ENCODE measurements around the gene CDC20. TPM values are rescaled to one million over a fixed set of nuclear protein-coding genes. Genes with fewer than 3 reads are reported as not detected.

The CDC20 gene
- total RNA-seq, 1 experiment from 2014 or later: 349 TPM

DNA sequence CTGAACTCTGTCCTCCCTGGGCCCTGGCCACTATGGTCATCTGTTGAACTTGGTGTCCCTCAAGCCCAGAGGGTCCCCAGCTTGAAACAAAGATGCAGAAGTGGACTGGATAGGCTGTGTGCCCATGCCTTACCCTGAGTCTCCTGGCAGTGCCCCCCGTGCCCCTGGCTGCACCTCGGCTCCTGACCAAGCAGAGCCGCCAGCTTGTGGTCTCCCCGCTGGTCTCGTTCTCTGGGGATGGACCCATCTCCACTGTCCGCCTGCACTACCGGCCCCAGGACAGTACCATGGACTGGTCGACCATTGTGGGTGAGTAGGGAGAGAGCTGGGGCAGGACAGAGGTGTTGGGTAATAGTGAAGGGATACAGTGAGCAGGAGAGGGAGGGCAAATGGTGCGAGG lies 47.3 kb upstream of the CDC20 start:
- Histone ChIP-seq H3K27ac (ENCODE audit: low read length) (no peak overlapping the region), H3K27me3 (ENCODE audit: low read length) (no peaks in the 10 kb centered on the region), H3K36me3 (ENCODE audit: low read depth, low read length) (no peaks in the 10 kb centered on the region), H3K4me2 (ENCODE audit: low read length) (no peak overlapping the region), H3K9me2 (replicated peaks; ENCODE audit: low read length) (no peaks in the 10 kb centered on the region), H3K79me2 (ENCODE audit: low read length) (no peaks in the 10 kb centered on the region), H4K20me1 (ENCODE audit: low read length) (no peaks in the 10 kb centered on the region), H3K9me3 (ENCODE audit: low read length) (no peaks in the 10 kb centered on the region), H3K4me1 (ENCODE audit: insufficient read depth, low read length) (no peaks in the 10 kb centered on the region), H2AFZ (ENCODE audit: low read length) (no peak overlapping the region), H3K4me3 (ENCODE audit: low read length) (no peak overlapping the region), H3K9ac (ENCODE audit: low read length) (no peak overlapping the region), H3F3A (ENCODE audit: low read length, unreplicated experiment) (no peaks in the 10 kb centered on the region)
- ChIA-PET POLR2A (ENCODE audit: unreplicated experiment) (no interaction called here), CTCF (no interaction called here)
- TF ChIP-seq EZH2 (IDR thresholded peaks at IDR 0.05; ENCODE audit: low read length, unreplicated experiment) (no peak), EZH2phosphoT487 (IDR thresholded peaks at IDR 0.05; ENCODE audit: borderline replicate concordance, low read length) (no peak)
- TF ChIP-seq, protein P1, sequence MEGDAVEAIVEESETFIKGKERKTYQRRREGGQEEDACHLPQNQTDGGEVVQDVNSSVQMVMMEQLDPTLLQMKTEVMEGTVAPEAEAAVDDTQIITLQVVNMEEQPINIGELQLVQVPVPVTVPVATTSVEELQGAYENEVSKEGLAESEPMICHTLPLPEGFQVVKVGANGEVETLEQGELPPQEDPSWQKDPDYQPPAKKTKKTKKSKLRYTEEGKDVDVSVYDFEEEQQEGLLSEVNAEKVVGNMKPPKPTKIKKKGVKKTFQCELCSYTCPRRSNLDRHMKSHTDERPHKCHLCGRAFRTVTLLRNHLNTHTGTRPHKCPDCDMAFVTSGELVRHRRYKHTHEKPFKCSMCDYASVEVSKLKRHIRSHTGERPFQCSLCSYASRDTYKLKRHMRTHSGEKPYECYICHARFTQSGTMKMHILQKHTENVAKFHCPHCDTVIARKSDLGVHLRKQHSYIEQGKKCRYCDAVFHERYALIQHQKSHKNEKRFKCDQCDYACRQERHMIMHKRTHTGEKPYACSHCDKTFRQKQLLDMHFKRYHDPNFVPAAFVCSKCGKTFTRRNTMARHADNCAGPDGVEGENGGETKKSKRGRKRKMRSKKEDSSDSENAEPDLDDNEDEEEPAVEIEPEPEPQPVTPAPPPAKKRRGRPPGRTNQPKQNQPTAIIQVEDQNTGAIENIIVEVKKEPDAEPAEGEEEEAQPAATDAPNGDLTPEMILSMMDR (conservative IDR thresholded peaks at IDR 0.05; ENCODE audit: low read depth, low read length): no peak
- intact Hi-C loops (cut with micrococcal nuclease): no loop called here
- BruUV-seq (replicated peaks): no TSS peak
- ATAC-seq (no peak), DNase-seq (no peak)

GRCh38 chr1:43312212-43312623 lies 46.6 kb upstream of the CDC20 start:
- POLR2A ChIA-PET (ENCODE audit: unreplicated experiment): no interaction called here
- no peak overlapping the region for H2AFZ ChIP-seq (ENCODE audit: low read length)
- TF ChIP-seq EZH2 (IDR thresholded peaks at IDR 0.05; ENCODE audit: low read length, unreplicated experiment) (no peak), EZH2phosphoT487 (IDR thresholded peaks at IDR 0.05; ENCODE audit: borderline replicate concordance, low read length) (no peak)
- TF ChIP-seq, protein P1 (conservative IDR thresholded peaks at IDR 0.05; ENCODE audit: low read depth, low read length): no peak

GRCh38 chr1:43312663-43313515 lies 45.9 kb upstream of the CDC20 start:
- DNase-seq: no peak
- ChIA-PET POLR2A (ENCODE audit: unreplicated experiment) (no interaction called here), CTCF (no interaction called here)
- Histone ChIP-seq H3K36me3 (ENCODE audit: low read depth, low read length) (no peaks in the 10 kb centered on the region), H3K4me2 (ENCODE audit: low read length) (no peak overlapping the region), H3K27me3 (ENCODE audit: low read length) (no peaks in the 10 kb centered on the region), H4K20me1 (ENCODE audit: low read length) (no peaks in the 10 kb centered on the region), H3K27ac (ENCODE audit: low read length) (no peak overlapping the region), H3K9me3 (ENCODE audit: low read length) (no peaks in the 10 kb centered on the region), H3F3A (ENCODE audit: low read length, unreplicated experiment) (no peaks in the 10 kb centered on the region), H3K9ac (ENCODE audit: low read length) (no peak overlapping the region), H3K4me1 (ENCODE audit: insufficient read depth, low read length) (no peaks in the 10 kb centered on the region), H2AFZ (ENCODE audit: low read length) (no peak overlapping the region), H3K4me3 (ENCODE audit: low read length) (no peak overlapping the region), H3K79me2 (ENCODE audit: low read length) (no peaks in the 10 kb centered on the region), H3K9me2 (replicated peaks; ENCODE audit: low read length) (no peaks in the 10 kb centered on the region)
- BruUV-seq (replicated peaks): no TSS peak
- intact Hi-C loops (cut with micrococcal nuclease): no loop called here
- TF ChIP-seq EZH2 (IDR thresholded peaks at IDR 0.05; ENCODE audit: low read length, unreplicated experiment) (no peak), EZH2phosphoT487 (IDR thresholded peaks at IDR 0.05; ENCODE audit: borderline replicate concordance, low read length) (no peak)
- TF ChIP-seq, protein P1 (conservative IDR thresholded peaks at IDR 0.05; ENCODE audit: low read depth, low read length): no peak
- no peak for ATAC-seq

More at GRCh38 chr1:43312212-43312623, 46.6 kb upstream of the CDC20 start:
- Histone ChIP-seq H3K36me3 (ENCODE audit: low read depth, low read length) (no peaks in the 10 kb centered on the region), H3K27me3 (ENCODE audit: low read length) (no peaks in the 10 kb centered on the region), H3F3A (ENCODE audit: low read length, unreplicated experiment) (no peaks in the 10 kb centered on the region), H3K79me2 (ENCODE audit: low read length) (no peaks in the 10 kb centered on the region), H3K4me1 (ENCODE audit: insufficient read depth, low read length) (no peaks in the 10 kb centered on the region), H3K9me2 (replicated peaks; ENCODE audit: low read length) (no peaks in the 10 kb centered on the region), H3K27ac (ENCODE audit: low read length) (no peak overlapping the region), H3K9ac (ENCODE audit: low read length) (no peak overlapping the region), H3K4me2 (ENCODE audit: low read length) (no peak overlapping the region), H3K4me3 (ENCODE audit: low read length) (no peak overlapping the region), H3K9me3 (ENCODE audit: low read length) (no peaks in the 10 kb centered on the region), H4K20me1 (ENCODE audit: low read length) (no peaks in the 10 kb centered on the region)
- no TSS peak for BruUV-seq (replicated peaks)
- no peak for DNase-seq
- intact Hi-C loops (cut with micrococcal nuclease): no loop called here
- CTCF ChIA-PET: no interaction called here
- no peak for ATAC-seq
